ENCODE measurements around the gene YEATS4. TPM values are rescaled to one million over a fixed set of nuclear protein-coding genes. Genes with fewer than 3 reads are reported as not detected.
A peak's percentile ranks its signal among the peaks of the same experiment; 100 is the strongest.
"Not testable (repeated sequence)": the region's sequence is repeated elsewhere in the genome, so short reads cannot be mapped to it uniquely, and the experiment has no call there.

YEATS4 gene
- 21.6 and 60.4 TPM in 2 replicates for total RNA-seq (2014; rRNA removed; shearing (Covaris generic))
- 17.2 and 17.5 TPM in 2 replicates for polyA plus RNA-seq (2016; fragmentation: Nextera tagmentation; extraction: Ambion mirVana)

GRCh38 chr12:69359531-69360347 lies at the start of gene YEATS4:
Gene YEATS4, plus strand, starts transcription at chr12:69359743. Its CDS starts 230 bp downstream, at chr12:69359973.
- H3K4me2 ChIP-seq (ENCODE audit: unreplicated experiment), result peak within 1 kb of the TSS; percentile 80
- H3K27ac ChIP-seq, result peak within 1 kb of the TSS; percentile 68
- H3K79me2 ChIP-seq (ENCODE audit: insufficient read depth), result peaks cover 22% of the 10 kb centered on the region
- in situ Hi-C loops (cut with MboI), result no loop called here
- WGBS, 2 experiments (ENCODE audit: low coverage in 1 of 2, low lambda C conversion rate in 2 of 2, missing lambda C conversion rate in 2 of 2), result 0 to 1% methylated on average over 70 of the region's 70 CpGs
- H3F3A ChIP-seq (ENCODE audit: insufficient read depth), result peaks cover 6% of the 10 kb centered on the region
- H3K4me3 ChIP-seq, result peak within 1 kb of the TSS; percentile 86
- no peaks in the 10 kb centered on the region for H3K9me2 ChIP-seq (ENCODE audit: insufficient read depth)
- H3K27me3 ChIP-seq (replicated peaks; ENCODE audit: insufficient read depth), result no peaks in the 10 kb centered on the region
- peak; percentile 95 for DNase-seq
- H3K9ac ChIP-seq, result peak within 1 kb of the TSS; percentile 82
- no peaks in the 10 kb centered on the region for H3K4me1 ChIP-seq (ENCODE audit: insufficient read depth)
- peak within 1 kb of the TSS; percentile 96 for H2AFZ ChIP-seq
- H4K20me1 ChIP-seq (ENCODE audit: insufficient read depth), result no peaks in the 10 kb centered on the region
- no peak for TF ChIP-seq EZH2phosphoT487 (IDR thresholded peaks at IDR 0.05; ENCODE audit: insufficient read depth, low read depth)
- TF ChIP-seq EZH2 (IDR thresholded peaks at IDR 0.05; ENCODE audit: insufficient read depth, poor library complexity, severe bottlenecking), result no peak
- peaks cover 3% of the 10 kb centered on the region; the same call in 1 of the 2 replicates for H3K36me3 ChIP-seq (ENCODE audit: low read depth)
- H3K9me3 ChIP-seq (ENCODE audit: low read depth), result no peaks in the 10 kb centered on the region

DNA sequence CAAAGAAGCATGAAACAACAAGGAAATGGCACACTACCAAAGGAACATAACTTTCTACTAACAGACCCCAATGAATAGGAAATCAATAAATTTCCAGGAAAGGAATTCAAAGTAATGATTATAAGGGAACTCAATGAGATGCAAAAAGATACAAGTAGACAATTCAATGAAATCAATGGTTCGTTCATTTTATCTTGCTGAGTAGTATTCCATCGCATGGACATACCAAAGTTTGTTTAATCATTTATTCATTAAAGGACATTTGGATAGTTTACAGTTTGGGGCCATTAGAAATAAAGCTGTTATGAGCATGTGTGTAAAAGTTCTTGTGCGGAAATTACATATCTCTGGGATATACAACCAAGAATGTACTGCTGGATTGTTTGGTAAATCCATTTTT lies 46.3 kb upstream of the YEATS4 start:
- Histone ChIP-seq H3F3A (ENCODE audit: insufficient read depth) (no peaks in the 10 kb centered on the region), H3K9me3 (ENCODE audit: low read depth) (no peaks in the 10 kb centered on the region), H3K4me3 (no peak overlapping the region), H3K9me2 (ENCODE audit: insufficient read depth) (no peaks in the 10 kb centered on the region), H3K9ac (no peak overlapping the region), H3K79me2 (ENCODE audit: insufficient read depth) (no peaks in the 10 kb centered on the region), H4K20me1 (ENCODE audit: insufficient read depth) (no peaks in the 10 kb centered on the region), H2AFZ (no peak overlapping the region), H3K27me3 (replicated peaks; ENCODE audit: insufficient read depth) (no peaks in the 10 kb centered on the region), H3K36me3 (ENCODE audit: low read depth) (no peaks in the 10 kb centered on the region), H3K4me2 (ENCODE audit: unreplicated experiment) (no peak overlapping the region), H3K4me1 (ENCODE audit: insufficient read depth) (no peaks in the 10 kb centered on the region), H3K27ac (no peak overlapping the region)
- DNase-seq, result no peak
- in situ Hi-C loops (cut with MboI), result no loop called here
- WGBS, 2 experiments (ENCODE audit: low coverage in 1 of 2, low lambda C conversion rate in 2 of 2, missing lambda C conversion rate in 2 of 2), result 51 to 55% methylated on average over 3 of the region's 3 CpGs
- no peak for TF ChIP-seq EZH2 (IDR thresholded peaks at IDR 0.05; ENCODE audit: insufficient read depth, poor library complexity, severe bottlenecking)
- TF ChIP-seq EZH2phosphoT487 (IDR thresholded peaks at IDR 0.05; ENCODE audit: insufficient read depth, low read depth), result no peak

- H3K4me1 ChIP-seq (ENCODE audit: insufficient read depth); in situ Hi-C loops (cut with MboI); H3K9ac ChIP-seq; H3F3A ChIP-seq (ENCODE audit: insufficient read depth); H3K79me2 ChIP-seq (ENCODE audit: insufficient read depth); H2AFZ ChIP-seq; H3K9me3 ChIP-seq (ENCODE audit: low read depth); H4K20me1 ChIP-seq (ENCODE audit: insufficient read depth); H3K9me2 ChIP-seq (ENCODE audit: insufficient read depth); H3K4me3 ChIP-seq; H3K36me3 ChIP-seq (ENCODE audit: low read depth); H3K4me2 ChIP-seq (ENCODE audit: unreplicated experiment); DNase-seq; H3K27ac ChIP-seq; H3K27me3 ChIP-seq (replicated peaks; ENCODE audit: insufficient read depth): not testable (repeated sequence)
Observed at GRCh38 chr12:69316784-69317183, 42.8 kb upstream of the YEATS4 start.

DNA sequence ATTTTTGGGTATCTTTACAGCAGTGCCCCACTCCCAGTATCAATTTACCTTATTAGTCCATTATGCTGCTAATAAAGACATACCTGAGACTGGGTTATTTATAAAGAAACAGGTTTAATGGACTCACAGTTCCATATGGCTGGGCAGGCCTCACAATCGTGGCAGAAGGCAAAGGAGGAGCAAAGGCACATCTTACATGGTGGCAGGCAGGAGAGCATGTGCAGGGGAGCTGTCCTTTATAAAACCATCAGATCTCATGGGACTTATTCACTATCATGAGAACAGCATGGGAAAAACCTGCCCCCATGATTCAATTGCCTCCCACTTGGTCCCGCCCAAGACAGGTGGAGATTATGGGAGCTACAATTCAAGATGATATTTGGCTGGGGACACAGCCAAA lies 42.3 kb upstream of the YEATS4 start:
- H3K9ac ChIP-seq; H3K36me3 ChIP-seq (ENCODE audit: low read depth); H3K79me2 ChIP-seq (ENCODE audit: insufficient read depth); in situ Hi-C loops (cut with MboI); H3K4me3 ChIP-seq; H3K27ac ChIP-seq; H3K9me2 ChIP-seq (ENCODE audit: insufficient read depth); H3K27me3 ChIP-seq (replicated peaks; ENCODE audit: insufficient read depth); H4K20me1 ChIP-seq (ENCODE audit: insufficient read depth); H2AFZ ChIP-seq; H3K9me3 ChIP-seq (ENCODE audit: low read depth); H3K4me1 ChIP-seq (ENCODE audit: insufficient read depth); DNase-seq; H3K4me2 ChIP-seq (ENCODE audit: unreplicated experiment); H3F3A ChIP-seq (ENCODE audit: insufficient read depth): not testable (repeated sequence)
- 0 to 5% methylated on average over 2 of the region's 2 CpGs for WGBS, 2 experiments (ENCODE audit: low coverage in 1 of 2, low lambda C conversion rate in 2 of 2, missing lambda C conversion rate in 2 of 2)

- H3K9me2 ChIP-seq (ENCODE audit: insufficient read depth), result no peaks in the 10 kb centered on the region
- H3K9ac ChIP-seq, result no peak overlapping the region
- in situ Hi-C loops (cut with MboI), result no loop called here
- no peaks in the 10 kb centered on the region for H3K9me3 ChIP-seq (ENCODE audit: low read depth)
- H3K79me2 ChIP-seq (ENCODE audit: insufficient read depth), result no peaks in the 10 kb centered on the region
- no peak overlapping the region for H3K27ac ChIP-seq
- H3K4me3 ChIP-seq, result no peak overlapping the region
- TF ChIP-seq EZH2 (IDR thresholded peaks at IDR 0.05; ENCODE audit: insufficient read depth, poor library complexity, severe bottlenecking) (no peak), EZH2phosphoT487 (IDR thresholded peaks at IDR 0.05; ENCODE audit: insufficient read depth, low read depth) (no peak)
- no peak for DNase-seq
- no peaks in the 10 kb centered on the region for H3K36me3 ChIP-seq (ENCODE audit: low read depth)
- H3K4me2 ChIP-seq (ENCODE audit: unreplicated experiment), result no peak overlapping the region
- H2AFZ ChIP-seq, result no peak overlapping the region
- WGBS, 2 experiments (ENCODE audit: low coverage in 1 of 2, low lambda C conversion rate in 2 of 2, missing lambda C conversion rate in 2 of 2), result 46 to 48% methylated on average over 2 of the region's 2 CpGs
- no peaks in the 10 kb centered on the region for H3K4me1 ChIP-seq (ENCODE audit: insufficient read depth)
- H4K20me1 ChIP-seq (ENCODE audit: insufficient read depth), result no peaks in the 10 kb centered on the region
- H3K27me3 ChIP-seq (replicated peaks; ENCODE audit: insufficient read depth), result peaks cover 8% of the 10 kb centered on the region; the same call in 1 of the 2 replicates
- no peaks in the 10 kb centered on the region for H3F3A ChIP-seq (ENCODE audit: insufficient read depth)
Observed at GRCh38 chr12:69318225-69318624, 41.3 kb upstream of the YEATS4 start.
